HepG2 (cell line): ENCODE data around the gene TMEM129. TPM values are rescaled to one million over a fixed set of nuclear protein-coding genes. Genes with fewer than 3 reads are reported as not detected.
A peak's percentile ranks its signal among the peaks of the same experiment; 100 is the strongest.

Source experiments
- DMTF1 ChIP-seq: sonication (generic); formaldehyde crosslinking; IDR thresholded peaks from 2 replicates; pipeline ENCODE4 v1.4.0; 2020; ENCODE audit warnings: mild to moderate bottlenecking, missing genetic modification reagents
- KDM5A ChIP-seq: fragments of 200-600 bp; sonication (generic); IDR thresholded peaks from 2 replicates; pipeline ENCODE4 v1.7.0; 2018; ENCODE audit warnings: antibody characterized with exemption, mild to moderate bottlenecking, low read length, borderline replicate concordance
- KDM5B ChIP-seq: sonication (generic); formaldehyde crosslinking; IDR thresholded peaks from 2 replicates; pipeline ENCODE4 v1.4.0; 2020; ENCODE audit warnings: missing genetic modification reagents, mild to moderate bottlenecking, borderline replicate concordance
- NR2F1 ChIP-seq, 2 experiments: fragments of 450-650 bp in 1 of 2; formaldehyde crosslinking in 1 of 2; IDR thresholded peaks; 2 replicates each; pipeline versions ENCODE4 v1.5.0 to v1.6.1; 2016 to 2020; ENCODE audit warnings: mild to moderate bottlenecking in 1 of 2, missing compliant biosample characterization in 1 of 2, missing genetic modification reagents in 1 of 2, moderate library complexity in 1 of 2
- PHB2 ChIP-seq: fragments of 450-650 bp; IDR thresholded peaks from 2 replicates; pipeline ENCODE4 v1.6.1; 2018; ENCODE audit not compliant: partially characterized antibody
- ZBTB39 ChIP-seq: sonication (generic); formaldehyde crosslinking; IDR thresholded peaks from 2 replicates; pipeline ENCODE4 v1.5.0; 2020; ENCODE audit warnings: missing genetic modification reagents
- ZBTB40 ChIP-seq, 2 experiments: fragments of 450-650 bp in 1 of 2; sonication (generic) in 1 of 2; formaldehyde crosslinking in 1 of 2; IDR thresholded peaks; 2 replicates each; pipeline versions ENCODE4 v1.6.1 to v1.8.0; 2016 to 2022; ENCODE audit warnings: antibody characterized with exemption in 1 of 2, mild to moderate bottlenecking in 1 of 2, missing genetic modification reagents in 1 of 2
- ZNF33A ChIP-seq: sonication (generic); formaldehyde crosslinking; IDR thresholded peaks from 2 replicates; pipeline ENCODE4 v1.5.1; 2020; ENCODE audit warnings: missing genetic modification reagents, mild to moderate bottlenecking, moderate library complexity, borderline replicate concordance
- polyA plus RNA-seq, 8 experiments: library from polyadenylated mRNA; depleted of rRNA in 3 of 8; stranded (reverse) in 7 of 8; unstranded in 1 of 8; fragments of >200 nt; fragmentation: Illumina TruSeq in 4 of 8; extraction: Trizol in 4 of 8; gene quantifications; 2 replicates each; pipeline versions ENCODE4 v1.2.1 to v1.2.3, GENCODE V29; 2011 to 2016; ENCODE audit warnings: low read depth in 4 of 8, missing spikeins in 1 of 8, mixed read lengths in 1 of 8; ENCODE audit not compliant: insufficient read depth in 1 of 8
- total RNA-seq, 5 experiments: library from RNA; depleted of rRNA; stranded (reverse); fragments of >200 nt; fragmentation: Illumina TruSeq; extraction: Trizol; gene quantifications; 2 replicates each; pipeline ENCODE4 v1.2.3, GENCODE V29; 2016; ENCODE audit warnings: low read depth in 1 of 5
- TF ChIP-seq, protein P1 (sequence below): sonication (generic); formaldehyde crosslinking; IDR thresholded peaks from 2 replicates; pipeline ENCODE4 v1.4.0; 2020; ENCODE audit warnings: low read depth, mild to moderate bottlenecking, missing genetic modification reagents
- TF ChIP-seq, protein P2 (sequence below): sonication (generic); formaldehyde crosslinking; IDR thresholded peaks from 2 replicates; pipeline ENCODE4 v1.4.0; 2020; ENCODE audit warnings: mild to moderate bottlenecking, missing genetic modification reagents

The TMEM129 gene
- total and polyA plus RNA-seq, 2 of the 13 experiments (the other 11 are each of a cell fraction or from before 2014, with no cell fraction given) = 19.0 to 25.8 TPM

- TF ChIP-seq ZBTB40 (IDR thresholded peaks at IDR 0.05) (no peak), ZBTB40 (CRISPR knock-in tag; IDR thresholded peaks at IDR 0.05) (peak; percentile 18; the same call in 1 of the 2 replicates), KDM5A (no peak), ZBTB39 (no peak), PHB2 (no peak), DMTF1 (no peak), ZNF33A (CRISPR knock-in tag) (no peak), NR2F1 (CRISPR knock-in tag; IDR thresholded peaks at IDR 0.05) (no peak; a peak in 1 of 4 replicates), KDM5B (CRISPR knock-in tag) (no peak)
- TF ChIP-seq, protein P1, sequence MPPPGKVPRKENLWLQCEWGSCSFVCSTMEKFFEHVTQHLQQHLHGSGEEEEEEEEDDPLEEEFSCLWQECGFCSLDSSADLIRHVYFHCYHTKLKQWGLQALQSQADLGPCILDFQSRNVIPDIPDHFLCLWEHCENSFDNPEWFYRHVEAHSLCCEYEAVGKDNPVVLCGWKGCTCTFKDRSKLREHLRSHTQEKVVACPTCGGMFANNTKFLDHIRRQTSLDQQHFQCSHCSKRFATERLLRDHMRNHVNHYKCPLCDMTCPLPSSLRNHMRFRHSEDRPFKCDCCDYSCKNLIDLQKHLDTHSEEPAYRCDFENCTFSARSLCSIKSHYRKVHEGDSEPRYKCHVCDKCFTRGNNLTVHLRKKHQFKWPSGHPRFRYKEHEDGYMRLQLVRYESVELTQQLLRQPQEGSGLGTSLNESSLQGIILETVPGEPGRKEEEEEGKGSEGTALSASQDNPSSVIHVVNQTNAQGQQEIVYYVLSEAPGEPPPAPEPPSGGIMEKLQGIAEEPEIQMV (CRISPR knock-in tag) = no peak
- TF ChIP-seq, protein P2, sequence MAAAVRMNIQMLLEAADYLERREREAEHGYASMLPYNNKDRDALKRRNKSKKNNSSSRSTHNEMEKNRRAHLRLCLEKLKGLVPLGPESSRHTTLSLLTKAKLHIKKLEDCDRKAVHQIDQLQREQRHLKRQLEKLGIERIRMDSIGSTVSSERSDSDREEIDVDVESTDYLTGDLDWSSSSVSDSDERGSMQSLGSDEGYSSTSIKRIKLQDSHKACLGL = 0 out of 2 replicates have a peak, but pooled peaks have one; percentile 15
These were observed 31.3 kb upstream of the TMEM129 start (continued) for GRCh38 chr4:1752284-1753041.
